BE2C (cell line): ENCODE data around the gene SLC43A1.
A peak's percentile ranks its signal among the peaks of the same experiment; 100 is the strongest.

Source experiments
- DNase-seq: peaks from one replicate; pipeline ENCODE4 v3.0.0-alpha.2; 2020
- H3K27me3 ChIP-seq: fragments of 250-450 bp; sonication (Bioruptor Pico); 2 replicates; pipeline ENCODE4 v1.5.1; 2020; ENCODE audit warnings: mild to moderate bottlenecking
- H3K36me3 ChIP-seq: fragments of 250-450 bp; sonication (Bioruptor Pico); 2 replicates; pipeline ENCODE4 v1.5.1; 2020; ENCODE audit warnings: mild to moderate bottlenecking
- H3K4me1 ChIP-seq: fragments of 250-450 bp; sonication (Bioruptor Pico); 2 replicates; pipeline ENCODE4 v1.5.1; 2020
- H3K4me3 ChIP-seq: 2 replicates; pipeline ENCODE4 v1.5.1; 2011; ENCODE audit warnings: low read depth, low read length
- H3K9me3 ChIP-seq: fragments of 250-450 bp; sonication (Bioruptor Pico); 2 replicates; pipeline ENCODE4 v1.5.1; 2020
- CTCF ChIP-seq: IDR thresholded peaks from 2 replicates; pipeline ENCODE4 v1.5.1; 2012; ENCODE audit warnings: mild to moderate bottlenecking, low read depth, low read length

The SLC43A1 gene

GRCh38 chr11:57459164-57460021, 56.1 kb downstream of the SLC43A1 start:
- no peak for TF ChIP-seq CTCF
- H3K36me3 ChIP-seq, result no peaks in the 10 kb centered on the region
- H3K4me3 ChIP-seq, result peak overlapping the region; percentile 20
- H3K4me1 ChIP-seq, result no peaks in the 10 kb centered on the region
- H3K9me3 ChIP-seq, result no peaks in the 10 kb centered on the region
- no peak for DNase-seq
- peaks cover 34% of the 10 kb centered on the region for H3K27me3 ChIP-seq

GRCh38 chr11:57458410-57459163, 56.9 kb downstream of the SLC43A1 start:
- no peaks in the 10 kb centered on the region for H3K4me1 ChIP-seq
- H3K9me3 ChIP-seq, result no peaks in the 10 kb centered on the region
- H3K4me3 ChIP-seq, result no peak overlapping the region
- TF ChIP-seq CTCF, result peak; percentile 59
- DNase-seq, result peak; percentile 33
- H3K36me3 ChIP-seq, result no peaks in the 10 kb centered on the region
- H3K27me3 ChIP-seq, result peaks cover 34% of the 10 kb centered on the region

GRCh38 chr11:57458060-57458409, 57.5 kb downstream of the SLC43A1 start:
- Histone ChIP-seq H3K4me3 (no peak overlapping the region), H3K36me3 (no peaks in the 10 kb centered on the region), H3K9me3 (no peaks in the 10 kb centered on the region), H3K4me1 (no peaks in the 10 kb centered on the region), H3K27me3 (peaks cover 34% of the 10 kb centered on the region)
- no peak for TF ChIP-seq CTCF
- DNase-seq, result no peak

GRCh38 chr11:57457643-57458023, 57.9 kb downstream of the SLC43A1 start:
- no peak overlapping the region for H3K4me3 ChIP-seq
- H3K27me3 ChIP-seq, result peaks cover 34% of the 10 kb centered on the region
- no peaks in the 10 kb centered on the region for H3K4me1 ChIP-seq
- no peak for DNase-seq
- no peak for TF ChIP-seq CTCF
- H3K36me3 ChIP-seq, result no peaks in the 10 kb centered on the region
- no peaks in the 10 kb centered on the region for H3K9me3 ChIP-seq

GRCh38 chr11:57456960-57457642, 58.4 kb downstream of the SLC43A1 start:
- peak; percentile 64 for DNase-seq
- H3K27me3 ChIP-seq, result peaks cover 34% of the 10 kb centered on the region
- H3K9me3 ChIP-seq, result no peaks in the 10 kb centered on the region
- H3K4me1 ChIP-seq, result no peaks in the 10 kb centered on the region
- TF ChIP-seq CTCF, result peak; percentile 75
- no peak overlapping the region for H3K4me3 ChIP-seq
- H3K36me3 ChIP-seq, result no peaks in the 10 kb centered on the region
